HG02852 (cell line): Measurements from ENCODE around the gene PER1.

ENCODE experiments used
- ATAC-seq: cut with Tn5 transposase; IDR thresholded peaks from one replicate; pipeline ENCODE4 v1.9.1; 2021; ENCODE audit warnings: mild to moderate bottlenecking, moderate library complexity; ENCODE audit not compliant: unreplicated experiment

The PER1 gene

DNA sequence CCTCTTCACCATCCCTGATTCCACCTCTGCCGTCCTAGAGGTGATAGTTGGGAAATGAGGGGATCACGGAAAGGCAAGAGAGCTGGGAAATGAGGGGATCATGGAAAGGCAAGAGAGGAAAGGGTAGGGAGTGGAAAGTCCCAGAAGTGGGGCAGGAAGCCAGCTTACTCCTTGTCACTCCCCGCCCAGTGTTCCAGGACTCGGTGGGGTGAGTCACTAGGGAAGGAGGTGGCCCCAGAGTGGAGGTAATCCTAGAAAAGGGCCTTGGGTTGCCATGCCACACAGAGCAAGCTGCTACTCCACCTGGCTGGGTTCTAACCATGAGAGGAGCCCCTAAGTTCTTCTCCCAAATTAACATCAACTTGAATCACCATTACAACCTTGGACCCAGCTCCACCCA lies 48.7 kb downstream of the PER1 start:
- ATAC-seq, result no peak

DNA sequence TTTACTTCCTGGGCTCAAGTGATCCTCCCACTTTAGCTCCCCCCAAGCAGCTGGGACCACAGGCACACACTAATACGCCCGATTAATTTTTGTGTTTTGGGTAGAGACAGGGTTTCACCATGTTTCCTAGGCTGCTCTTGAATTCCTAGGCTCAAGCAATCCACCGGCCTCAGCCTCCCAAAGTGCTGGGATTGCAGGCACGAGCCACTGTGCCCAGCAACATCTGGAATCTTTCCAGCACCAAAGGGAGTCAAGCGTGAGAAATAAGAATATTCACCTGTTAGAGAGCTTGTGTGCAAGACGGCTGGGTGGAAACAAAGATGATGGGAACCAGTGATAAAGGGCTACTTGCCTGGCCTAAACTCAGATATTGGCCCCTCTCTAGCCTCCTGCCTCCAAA lies 50.5 kb downstream of the PER1 start:
- no peak for ATAC-seq

DNA sequence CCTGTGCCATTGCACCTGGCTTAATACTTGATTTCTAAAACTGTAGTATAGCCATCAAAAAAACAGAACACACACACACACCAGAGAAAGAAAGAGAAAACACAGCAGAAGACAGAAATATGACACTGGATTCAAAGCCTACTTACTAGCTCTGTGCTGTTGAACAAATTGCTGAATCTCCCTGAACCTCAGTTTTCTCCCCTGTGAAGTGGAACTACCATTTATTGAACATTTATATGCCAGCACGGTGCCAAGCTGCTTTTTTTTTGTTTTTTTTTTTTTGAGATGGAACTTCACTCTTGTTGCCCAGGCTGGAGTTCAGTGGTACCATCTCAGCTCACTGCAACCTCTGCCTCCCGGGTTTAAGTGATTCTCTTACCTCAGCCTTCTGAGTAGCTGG lies 51.4 kb downstream of the PER1 start:
- ATAC-seq, result no peak

DNA sequence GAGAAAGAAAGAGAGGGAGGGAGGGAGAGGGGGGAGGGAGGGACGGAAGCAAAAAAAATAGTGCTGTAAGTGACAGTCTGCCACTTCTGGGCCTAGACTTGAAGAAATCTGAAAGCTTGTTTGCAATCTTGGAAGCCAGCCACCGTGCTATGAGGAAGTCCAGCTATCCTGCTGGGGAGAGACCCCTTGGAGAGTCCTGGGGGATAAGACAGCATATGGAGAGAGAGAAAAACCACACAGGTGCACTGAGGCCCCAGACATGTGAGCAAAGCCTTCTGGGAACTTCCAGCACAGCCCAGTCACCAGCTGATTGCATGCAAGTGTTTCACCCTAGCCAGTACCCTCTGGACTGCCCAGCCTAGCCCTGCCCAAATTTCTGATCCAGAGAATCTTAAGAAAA lies 52.1 kb downstream of the PER1 start:
- ATAC-seq, result no peak

DNA sequence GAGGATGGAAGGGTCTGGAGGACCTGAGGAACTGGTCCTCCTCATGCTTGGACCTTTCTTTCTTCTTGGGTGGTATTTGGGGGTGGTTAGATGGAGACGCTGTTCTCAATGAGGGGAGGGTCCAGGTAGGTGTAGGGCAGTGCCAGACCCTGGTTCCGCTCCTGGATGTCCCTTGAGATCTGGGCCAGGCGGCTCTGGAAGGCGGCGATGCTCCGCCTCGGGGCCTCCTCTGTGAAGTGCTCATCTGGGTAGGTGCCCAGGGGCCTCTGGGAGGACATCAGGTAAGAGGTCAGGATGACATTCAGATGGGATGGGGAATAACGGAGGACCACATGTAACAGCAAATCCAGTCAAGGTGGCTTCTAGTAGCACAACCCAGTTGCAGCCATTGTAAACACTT lies 55.7 kb downstream of the PER1 start:
- ATAC-seq, result no peak

DNA sequence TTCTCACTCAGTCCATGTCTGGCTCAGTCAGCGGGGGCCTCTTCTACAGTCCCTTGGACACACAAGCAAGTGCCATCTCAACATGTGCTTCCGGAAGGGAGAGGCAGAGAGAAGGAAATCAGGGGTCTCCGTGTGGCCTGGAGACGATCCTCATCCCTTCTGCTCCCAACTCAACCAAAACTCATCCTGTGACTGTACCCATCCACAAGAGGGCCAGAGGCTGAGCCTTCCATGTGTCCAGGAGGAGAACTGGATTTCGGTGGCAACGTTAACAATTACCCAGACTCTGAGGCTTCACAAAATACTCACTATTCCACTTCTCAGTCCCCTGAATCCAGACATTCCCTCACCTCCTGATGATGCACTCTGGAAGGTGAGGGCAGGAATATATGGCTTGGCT lies 56.8 kb downstream of the PER1 start:
- ATAC-seq, result no peak

DNA sequence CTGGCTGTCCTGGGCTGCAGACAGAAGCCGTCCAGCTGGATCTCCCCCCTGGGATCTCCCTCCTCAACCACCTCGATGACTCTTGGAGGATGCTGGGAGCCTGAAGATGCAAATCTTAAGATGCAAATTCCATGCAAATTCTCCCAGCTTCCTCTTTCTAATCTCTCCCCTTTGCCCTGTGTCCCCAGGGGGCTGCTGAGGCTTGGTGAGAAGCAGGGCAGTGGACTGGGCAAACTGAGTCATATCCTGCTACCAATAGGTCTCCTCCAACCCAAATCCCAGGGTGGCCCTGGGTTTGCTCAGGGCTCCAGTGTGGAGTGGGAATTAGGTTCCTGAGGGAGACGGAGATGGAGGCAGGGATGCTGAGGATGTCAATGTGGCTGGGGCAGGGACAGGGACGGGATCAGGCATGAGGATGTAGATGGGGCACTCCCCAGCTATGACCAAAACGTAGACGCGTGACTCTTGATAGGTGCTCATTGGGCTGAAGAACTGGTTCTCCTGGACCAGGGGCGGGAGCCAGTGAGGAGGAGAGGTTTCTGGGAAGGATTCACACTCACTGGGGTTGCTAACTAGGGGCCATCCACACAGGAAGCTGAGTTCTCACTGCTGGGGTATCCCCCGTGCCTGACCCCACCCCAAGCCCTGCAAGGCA lies 61.0 kb downstream of the PER1 start:
- ATAC-seq, result no peak
